Chondrocyte (in vitro differentiated cells): Measurements from ENCODE around the gene EGR2. TPM values are rescaled to one million over a fixed set of nuclear protein-coding genes. Genes with fewer than 3 reads are reported as not detected.
A peak's percentile ranks its signal among the peaks of the same experiment; 100 is the strongest.

Experiments used
- DNase-seq: peaks from one replicate; pipeline ENCODE4 v3.0.0; 2021; ENCODE audit warnings: mixed read lengths, low spot score
- H3K27ac Mint-ChIP-seq: one replicate; pipeline ENCODE4 v1.8.0; 2021; ENCODE audit warnings: mild to moderate bottlenecking, moderate library complexity, mixed read lengths; ENCODE audit not compliant: unreplicated experiment
- H3K27me3 Mint-ChIP-seq: 2 replicates; pipeline ENCODE4 v1.8.0; 2021; ENCODE audit warnings: low read depth, mixed read lengths
- H3K36me3 Mint-ChIP-seq: 2 replicates; pipeline ENCODE4 v1.8.0; 2021; ENCODE audit warnings: low read depth, mixed read lengths
- H3K4me1 Mint-ChIP-seq: 2 replicates; pipeline ENCODE4 v1.8.0; 2021; ENCODE audit warnings: low read depth, mild to moderate bottlenecking, mixed read lengths
- H3K4me3 Mint-ChIP-seq: one replicate; pipeline ENCODE4 v1.8.0; 2021; ENCODE audit warnings: mild to moderate bottlenecking, moderate library complexity, mixed read lengths; ENCODE audit not compliant: unreplicated experiment
- H3K9me3 Mint-ChIP-seq: 2 replicates; pipeline ENCODE4 v1.8.0; 2021; ENCODE audit warnings: low read depth, mixed read lengths
- total RNA-seq: library from RNA; stranded (reverse); gene quantifications from 3 replicates; pipeline ENCODE4 v1.2.1, GENCODE V29; 2021
- TF ChIP-seq, protein P1 (sequence below): fragments of 200-600 bp; sonication (generic); IDR thresholded peaks from 2 replicates; pipeline ENCODE4 v1.5.0; 2021; ENCODE audit warnings: antibody characterized with exemption, mild to moderate bottlenecking, moderate library complexity

The EGR2 gene
- total RNA-seq, 1 donor from 2014 or later: 11.7 TPM

DNA sequence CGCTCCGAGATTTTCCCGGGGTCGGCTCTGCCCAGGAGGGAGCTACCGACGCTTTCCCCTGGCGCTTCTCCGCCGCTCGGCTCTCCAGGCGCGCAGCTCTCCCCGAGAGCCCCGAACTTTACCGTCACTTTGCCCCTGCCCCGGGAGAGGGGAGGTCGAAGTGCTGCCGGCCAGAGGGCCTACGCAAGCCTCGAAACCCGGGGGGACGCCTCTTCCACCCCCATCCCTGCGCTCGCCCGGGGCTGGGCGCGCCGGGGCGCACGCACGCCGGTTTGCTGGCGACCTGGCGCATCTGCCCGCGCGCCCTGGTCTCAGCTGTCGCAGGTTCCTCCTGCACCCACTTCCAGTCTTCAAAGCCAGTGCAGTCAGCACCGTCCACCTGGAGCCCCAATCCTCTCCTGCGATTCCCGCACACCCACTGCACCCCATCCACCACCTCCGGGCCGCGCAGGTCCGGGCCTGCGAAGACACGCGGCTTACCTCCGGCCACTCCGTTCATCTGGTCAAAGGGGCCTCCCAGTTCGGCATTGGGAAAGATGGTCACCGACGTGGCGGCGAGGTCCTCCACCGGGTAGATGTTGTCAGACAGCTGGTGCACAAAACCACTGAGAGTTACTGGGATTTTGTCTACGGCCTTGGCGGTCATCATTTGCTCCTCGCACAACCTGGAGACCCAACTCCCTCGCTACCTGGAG lies 638 bp downstream of the EGR2 start:
- DNase-seq: peak; percentile 90
- H3K9me3 Mint-ChIP-seq: no peaks in the 10 kb centered on the region
- peaks cover 7% of the 10 kb centered on the region for H3K36me3 Mint-ChIP-seq
- peaks cover 60% of the 10 kb centered on the region for H3K4me1 Mint-ChIP-seq
- no peaks in the 10 kb centered on the region for H3K27me3 Mint-ChIP-seq
- TF ChIP-seq, protein P1, sequence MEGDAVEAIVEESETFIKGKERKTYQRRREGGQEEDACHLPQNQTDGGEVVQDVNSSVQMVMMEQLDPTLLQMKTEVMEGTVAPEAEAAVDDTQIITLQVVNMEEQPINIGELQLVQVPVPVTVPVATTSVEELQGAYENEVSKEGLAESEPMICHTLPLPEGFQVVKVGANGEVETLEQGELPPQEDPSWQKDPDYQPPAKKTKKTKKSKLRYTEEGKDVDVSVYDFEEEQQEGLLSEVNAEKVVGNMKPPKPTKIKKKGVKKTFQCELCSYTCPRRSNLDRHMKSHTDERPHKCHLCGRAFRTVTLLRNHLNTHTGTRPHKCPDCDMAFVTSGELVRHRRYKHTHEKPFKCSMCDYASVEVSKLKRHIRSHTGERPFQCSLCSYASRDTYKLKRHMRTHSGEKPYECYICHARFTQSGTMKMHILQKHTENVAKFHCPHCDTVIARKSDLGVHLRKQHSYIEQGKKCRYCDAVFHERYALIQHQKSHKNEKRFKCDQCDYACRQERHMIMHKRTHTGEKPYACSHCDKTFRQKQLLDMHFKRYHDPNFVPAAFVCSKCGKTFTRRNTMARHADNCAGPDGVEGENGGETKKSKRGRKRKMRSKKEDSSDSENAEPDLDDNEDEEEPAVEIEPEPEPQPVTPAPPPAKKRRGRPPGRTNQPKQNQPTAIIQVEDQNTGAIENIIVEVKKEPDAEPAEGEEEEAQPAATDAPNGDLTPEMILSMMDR: no peak
- peak overlapping the region; percentile 97 for H3K27ac Mint-ChIP-seq
- H3K4me3 Mint-ChIP-seq: peak overlapping the region; percentile 96

DNA sequence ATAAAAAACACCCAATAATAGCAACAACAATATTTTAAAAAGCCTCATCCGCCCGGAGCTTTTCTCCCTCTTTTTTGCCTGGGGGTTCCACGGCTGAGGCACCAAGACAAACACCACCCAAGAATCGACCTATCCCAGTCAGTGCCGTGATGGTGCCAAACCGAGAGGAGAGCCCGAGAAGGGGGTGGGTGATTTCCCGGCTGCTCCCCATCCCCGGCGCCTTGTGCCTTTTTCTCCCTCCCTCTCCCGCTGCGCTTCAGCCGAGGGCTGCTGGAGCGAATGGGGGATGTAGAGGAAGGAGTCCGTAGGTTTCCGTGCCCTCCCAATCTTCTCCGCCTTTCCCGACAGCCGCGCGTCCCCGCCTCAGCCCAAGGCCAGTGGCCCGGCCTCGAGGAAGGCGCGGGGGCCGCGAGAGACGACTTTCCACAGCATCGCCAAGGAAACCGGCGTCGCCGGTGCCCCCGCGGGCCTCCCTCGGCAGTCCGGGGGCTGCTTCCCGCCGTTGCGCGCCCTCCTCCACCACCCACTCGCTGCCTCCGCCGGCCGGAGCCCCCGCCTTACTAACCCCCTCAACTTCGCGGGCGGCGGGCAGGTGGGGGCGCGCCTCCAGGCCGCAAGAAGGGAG lies 1.3 kb downstream of the EGR2 start:
- peaks cover 7% of the 10 kb centered on the region for H3K36me3 Mint-ChIP-seq
- H3K27me3 Mint-ChIP-seq: no peaks in the 10 kb centered on the region
- TF ChIP-seq, protein P1: no peak
- DNase-seq: no peak
- peaks cover 60% of the 10 kb centered on the region for H3K4me1 Mint-ChIP-seq
- H3K4me3 Mint-ChIP-seq: peak overlapping the region; percentile 96
- no peaks in the 10 kb centered on the region for H3K9me3 Mint-ChIP-seq
- no peak overlapping the region for H3K27ac Mint-ChIP-seq

DNA sequence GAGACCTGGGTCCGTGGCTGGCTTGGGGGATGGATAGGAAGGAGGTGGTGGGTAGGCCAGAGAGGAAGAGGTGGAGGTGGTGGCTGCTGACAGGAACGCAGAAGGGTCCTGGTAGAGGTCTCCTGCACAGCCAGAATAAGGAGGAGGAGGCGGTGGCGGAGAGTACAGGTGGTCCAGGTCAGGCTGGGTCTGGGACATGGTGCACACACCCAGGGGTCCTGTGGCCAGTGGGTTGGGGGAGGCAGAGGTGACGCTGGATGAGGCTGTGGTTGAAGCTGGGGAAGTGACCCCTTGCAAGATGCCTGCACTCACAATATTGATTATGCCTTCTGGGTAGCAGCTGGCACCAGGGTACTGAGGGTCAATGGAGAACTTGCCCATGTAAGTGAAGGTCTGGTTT lies 2.2 kb downstream of the EGR2 start:
- Mint-ChIP-seq H3K36me3 (peaks cover 7% of the 10 kb centered on the region), H3K27me3 (no peaks in the 10 kb centered on the region), H3K27ac (no peak overlapping the region), H3K4me3 (peak overlapping the region; percentile 96), H3K9me3 (no peaks in the 10 kb centered on the region), H3K4me1 (peaks cover 54% of the 10 kb centered on the region)
- TF ChIP-seq, protein P1: no peak
- DNase-seq: no peak

GRCh38 chr10:62813453-62813852 lies 2.7 kb downstream of the EGR2 start:
- no peak for DNase-seq
- Mint-ChIP-seq H3K4me3 (peak overlapping the region; percentile 96), H3K9me3 (no peaks in the 10 kb centered on the region), H3K4me1 (peaks cover 56% of the 10 kb centered on the region), H3K36me3 (peaks cover 7% of the 10 kb centered on the region), H3K27ac (peak overlapping the region; percentile 22), H3K27me3 (no peaks in the 10 kb centered on the region)
- TF ChIP-seq, protein P1: no peak

GRCh38 chr10:62812672-62813439 lies 3.3 kb downstream of the EGR2 start:
- Mint-ChIP-seq H3K4me1 (peaks cover 58% of the 10 kb centered on the region), H3K9me3 (no peaks in the 10 kb centered on the region)

More at GRCh38 chr10:62812672-62813439, 3.3 kb downstream of the EGR2 start:
- no peak overlapping the region for H3K4me3 Mint-ChIP-seq
- DNase-seq: no peak
- TF ChIP-seq, protein P1: no peak
- no peaks in the 10 kb centered on the region for H3K27me3 Mint-ChIP-seq
- H3K36me3 Mint-ChIP-seq: peaks cover 7% of the 10 kb centered on the region
- H3K27ac Mint-ChIP-seq: no peak overlapping the region
